Activated gamma-delta T cell (primary cell): Measurements from ENCODE around the gene CNTROB.

Source experiments
- DNase-seq: peaks from one replicate; lab custom pipeline; 2025; lab: John Stamatoyannopoulos, UW

The CNTROB gene

GRCh38 chr17:7987112-7987893, 55.3 kb downstream of the CNTROB start:
- DNase-seq, result no peak

- DNase-seq, result no peak
These were observed 56.8 kb downstream of the CNTROB start for GRCh38 chr17:7988750-7989178.

- DNase-seq, result peak; percentile 71
These were observed 58.0 kb downstream of the CNTROB start for GRCh38 chr17:7989781-7990655.

- DNase-seq, result no peak
These were observed 60.5 kb downstream of the CNTROB start for GRCh38 chr17:7992516-7992915.

GRCh38 chr17:7992924-7993323, 60.9 kb downstream of the CNTROB start:
- no peak for DNase-seq

- no peak for DNase-seq
These were observed 62.1 kb downstream of the CNTROB start for GRCh38 chr17:7993972-7994589.

- DNase-seq, result no peak
These were observed 63.7 kb downstream of the CNTROB start for GRCh38 chr17:7995724-7996123.

- DNase-seq, result no peak
These were observed 65.2 kb downstream of the CNTROB start for GRCh38 chr17:7997186-7997585.
